Left ventricle myocardium inferior (tissue), 1 donor: ENCODE results near the gene TUNAR. TPM values are rescaled to one million over a fixed set of nuclear protein-coding genes. Genes with fewer than 3 reads are reported as not detected.

Experiments used
- DNase-seq: peaks from one replicate; pipeline ENCODE4 v3.0.0-alpha.2; 2020
- H3K27ac ChIP-seq: fragments of 200-600 bp; replicated peaks from 2 replicates; pipeline ENCODE4 v1.8.0; 2021
- H3K27me3 ChIP-seq: fragments of 200-600 bp; 2 replicates; pipeline ENCODE4 v1.8.0; 2021; ENCODE audit warnings: low read depth
- H3K36me3 ChIP-seq: fragments of 200-600 bp; 2 replicates; pipeline ENCODE4 v1.8.0; 2021
- H3K4me1 ChIP-seq: fragments of 200-600 bp; 2 replicates; pipeline ENCODE4 v1.8.0; 2021
- H3K4me3 ChIP-seq: fragments of 200-600 bp; 2 replicates; pipeline ENCODE4 v1.8.0; 2021; ENCODE audit warnings: mild to moderate bottlenecking, moderate library complexity
- H3K9me3 ChIP-seq: fragments of 200-600 bp; replicated peaks from 2 replicates; pipeline ENCODE4 v1.8.0; 2021
- CTCF ChIP-seq: fragments of 200-600 bp; IDR thresholded peaks from 2 replicates; pipeline ENCODE4 v1.8.0; 2021; ENCODE audit warnings: antibody characterized with exemption, mild to moderate bottlenecking, borderline replicate concordance
- intact Hi-C: fragments of 100-400 bp; cut with micrococcal nuclease; formaldehyde crosslinking; loops from one replicate; pipeline ENCODE4 v1.11.0; 2022
- total RNA-seq: library from RNA; stranded (reverse); fragmentation: NEBNext Ultra II Directional; extraction: Animal tissue kit (Norgen Biotek cat#: 25700); gene quantifications from one replicate; pipeline ENCODE4 v1.2.1, GENCODE V29; 2021
- donor health status: DM: no; HTN: yes; CAD: no; lungs with severe emphysema.

TUNAR gene
- total RNA-seq, 1 donor from 2014 or later: not detected

DNA sequence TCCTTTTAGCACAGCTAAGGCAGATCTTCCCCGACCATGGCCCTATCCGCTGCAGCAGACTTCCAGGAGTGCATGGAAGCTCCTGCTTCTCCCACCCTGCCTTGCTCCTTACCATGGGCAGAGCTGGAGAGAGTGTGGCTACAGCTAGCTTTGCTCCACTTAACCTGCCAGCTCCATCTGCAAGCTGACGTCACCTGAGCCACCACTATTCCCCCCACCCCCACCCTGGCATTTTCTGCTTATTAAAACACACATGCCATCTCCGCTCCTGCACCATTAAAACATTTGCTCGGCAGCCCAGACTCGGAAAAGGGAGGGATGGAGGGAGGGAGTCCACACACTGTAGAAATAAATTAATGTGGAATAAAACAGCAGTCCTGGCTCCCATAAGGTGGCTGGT, 67.8 kb downstream of the TUNAR start:
- Histone ChIP-seq H3K9me3 (peaks cover 14% of the 10 kb centered on the region), H3K4me1 (no peaks in the 10 kb centered on the region), H3K27ac (no peak overlapping the region), H3K27me3 (peaks cover 82% of the 10 kb centered on the region), H3K4me3 (no peak overlapping the region), H3K36me3 (no peaks in the 10 kb centered on the region)
- intact Hi-C loops: no loop called here
- no peak for TF ChIP-seq CTCF
- no peak for DNase-seq

- H3K27me3 ChIP-seq: peaks cover 85% of the 10 kb centered on the region
- no peak for TF ChIP-seq CTCF
- H3K27ac ChIP-seq: no peak overlapping the region
- H3K36me3 ChIP-seq: no peaks in the 10 kb centered on the region
- H3K9me3 ChIP-seq: peaks cover 8% of the 10 kb centered on the region
- H3K4me1 ChIP-seq: no peaks in the 10 kb centered on the region
- intact Hi-C loops: no loop called here
- no peak overlapping the region for H3K4me3 ChIP-seq
- no peak for DNase-seq
Measured at GRCh38 chr14:95946867-95947266, 70.2 kb downstream of the TUNAR start.

- Histone ChIP-seq H3K4me3 (no peak overlapping the region), H3K36me3 (no peaks in the 10 kb centered on the region), H3K27me3 (peaks cover 85% of the 10 kb centered on the region), H3K9me3 (no peaks in the 10 kb centered on the region), H3K4me1 (no peaks in the 10 kb centered on the region), H3K27ac (no peak overlapping the region)
- no peak for DNase-seq
- TF ChIP-seq CTCF: no peak
- intact Hi-C loops: no loop called here
Measured at GRCh38 chr14:95948558-95948981, 71.9 kb downstream of the TUNAR start.

DNA sequence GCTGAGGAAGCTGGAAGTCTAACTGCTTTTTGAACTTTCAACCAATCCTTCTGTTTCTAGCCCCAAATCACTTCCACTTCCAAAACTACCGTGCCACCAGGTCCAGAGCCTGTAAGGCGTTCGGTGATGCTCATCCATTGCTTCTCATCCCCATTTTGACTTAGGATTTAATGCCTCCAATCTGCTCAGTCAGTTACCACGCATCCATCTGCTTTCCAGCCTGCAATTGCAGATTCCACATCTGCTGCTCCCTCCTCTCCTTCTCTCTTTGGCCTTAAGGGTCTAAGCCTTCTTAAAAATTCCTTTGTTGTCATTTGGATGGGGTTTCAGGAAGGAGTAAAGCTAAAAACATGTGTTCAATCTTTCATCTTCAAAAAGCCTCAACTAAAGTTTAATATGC, 74.7 kb downstream of the TUNAR start:
- no peak for DNase-seq
- Histone ChIP-seq H3K9me3 (no peaks in the 10 kb centered on the region), H3K4me1 (no peaks in the 10 kb centered on the region), H3K27me3 (peaks cover 80% of the 10 kb centered on the region), H3K4me3 (no peak overlapping the region), H3K36me3 (no peaks in the 10 kb centered on the region), H3K27ac (no peak overlapping the region)
- intact Hi-C loops: no loop called here
- TF ChIP-seq CTCF: no peak

GRCh38 chr14:95953111-95953724, 76.6 kb downstream of the TUNAR start:
- Histone ChIP-seq H3K9me3 (no peaks in the 10 kb centered on the region), H3K27ac (no peak overlapping the region), H3K27me3 (peaks cover 62% of the 10 kb centered on the region), H3K4me1 (no peaks in the 10 kb centered on the region), H3K36me3 (no peaks in the 10 kb centered on the region), H3K4me3 (no peak overlapping the region)
- DNase-seq: no peak
- no peak for TF ChIP-seq CTCF
- intact Hi-C loops: no loop called here
